Kidney tubule cell (primary cell): ENCODE data around the gene F13B.
A peak's percentile ranks its signal among the peaks of the same experiment; 100 is the strongest.

ENCODE experiments used
- DNase-seq: peaks from one replicate; pipeline ENCODE4 v3.0.0-alpha.2; 2018; ENCODE audit warnings: low spot score

The F13B gene

GRCh38 chr1:197042676-197043341 is 24.3 kb downstream of the F13B start:
- DNase-seq, result no peak

- no peak for DNase-seq
Measured at GRCh38 chr1:197041486-197042353, 25.3 kb downstream of the F13B start.

- no peak for DNase-seq
Measured at GRCh38 chr1:197036861-197037260, 30.2 kb downstream of the F13B start.

GRCh38 chr1:197034631-197035339 is 32.3 kb downstream of the F13B start:
- DNase-seq, result peak; percentile 48

GRCh38 chr1:197029749-197030148 is 37.3 kb downstream of the F13B start:
- no peak for DNase-seq

GRCh38 chr1:197027359-197027758 is 39.7 kb downstream of the F13B start:
- DNase-seq, result no peak

GRCh38 chr1:197024460-197024859 is 42.6 kb downstream of the F13B start:
- no peak for DNase-seq

GRCh38 chr1:197021716-197022115 is 45.3 kb downstream of the F13B start:
- DNase-seq, result no peak

GRCh38 chr1:197017558-197018146 is 49.4 kb downstream of the F13B start:
- DNase-seq, result no peak

GRCh38 chr1:197016751-197017150 is 50.3 kb downstream of the F13B start:
- no peak for DNase-seq

- no peak for DNase-seq
Measured at GRCh38 chr1:197013234-197013633, 53.8 kb downstream of the F13B start.

- DNase-seq, result no peak
Measured at GRCh38 chr1:197011614-197012013, 55.4 kb downstream of the F13B start.

- no peak for DNase-seq
Measured at GRCh38 chr1:197008861-197009260, 58.2 kb downstream of the F13B start.

GRCh38 chr1:197003132-197003531 is 63.9 kb downstream of the F13B start:
- DNase-seq, result no peak

- no peak for DNase-seq
Measured at GRCh38 chr1:197001828-197002227, 65.2 kb downstream of the F13B start.

- DNase-seq, result no peak
Measured at GRCh38 chr1:196997423-196997822, 69.6 kb downstream of the F13B start.

GRCh38 chr1:196993916-196994315 is 73.1 kb downstream of the F13B start:
- DNase-seq, result no peak

- DNase-seq, result peak; percentile 20
Measured at GRCh38 chr1:196991919-196992651, 75.0 kb downstream of the F13B start.
